Skin epidermis (tissue), 12 donors: ENCODE measurements around the gene TESK2.
"Not testable (repeated sequence)": the region's sequence is repeated elsewhere in the genome, so short reads cannot be mapped to it uniquely, and the experiment has no call there.

Experiments used
- H3K27ac ChIP-seq, 21 experiments: fragments of 200-600 bp; sonication (generic) in 11 of 21; one replicate each; pipeline ENCODE4 v1.5.0; 2020; ENCODE audit warnings: mild to moderate bottlenecking in 3 of 21, inconsistent platforms in 2 of 21, moderate library complexity in 2 of 21
- H3K4me3 ChIP-seq, 7 experiments: fragments of 200-600 bp; sonication (generic) in 2 of 7; one replicate each; pipeline ENCODE4 v1.5.0; 2020; ENCODE audit warnings: inconsistent platforms in 2 of 7, mild to moderate bottlenecking in 2 of 7, moderate library complexity in 1 of 7

TESK2 gene

DNA sequence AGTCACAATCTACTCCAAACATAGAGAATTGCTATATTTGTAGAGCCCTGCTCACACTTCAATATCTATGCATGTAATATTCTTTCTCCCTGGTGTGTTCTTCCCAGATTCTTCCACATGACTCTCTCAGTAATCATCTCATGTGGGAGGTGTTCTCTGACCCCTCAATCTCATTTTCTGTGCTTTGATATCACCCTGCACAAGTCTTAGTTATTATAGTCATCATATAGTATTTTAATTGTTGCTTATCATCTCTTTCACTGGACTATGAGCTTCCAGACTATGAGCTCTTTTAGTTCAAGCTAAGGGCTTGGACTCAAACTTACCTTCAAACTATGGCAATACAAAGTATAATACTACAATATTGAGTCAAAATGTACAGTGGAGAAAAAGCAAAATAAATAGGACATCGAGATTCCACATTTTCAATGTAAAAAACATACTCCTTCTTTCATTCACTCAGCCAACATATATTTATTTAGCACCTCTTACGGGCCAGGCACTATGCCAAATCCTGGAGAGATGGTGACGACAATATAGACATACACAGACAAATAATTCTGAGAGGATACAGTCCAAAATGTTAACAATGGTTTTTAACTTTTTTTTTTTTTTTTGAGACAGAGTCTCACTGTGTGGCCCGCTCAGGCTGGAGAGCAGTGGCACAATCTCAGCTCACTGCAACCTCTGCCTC lies 12.7 kb downstream of the TESK2 start:
- no peak overlapping the region for H3K27ac ChIP-seq
- no peak overlapping the region for H3K4me3 ChIP-seq

- H3K27ac ChIP-seq: no peak overlapping the region
- no peak overlapping the region for H3K4me3 ChIP-seq
Observed at GRCh38 chr1:45477646-45478045, 13.3 kb downstream of the TESK2 start.

- not testable (repeated sequence) for H3K27ac ChIP-seq, H3K4me3 ChIP-seq
Observed at GRCh38 chr1:45474194-45474593, 16.8 kb downstream of the TESK2 start.

DNA sequence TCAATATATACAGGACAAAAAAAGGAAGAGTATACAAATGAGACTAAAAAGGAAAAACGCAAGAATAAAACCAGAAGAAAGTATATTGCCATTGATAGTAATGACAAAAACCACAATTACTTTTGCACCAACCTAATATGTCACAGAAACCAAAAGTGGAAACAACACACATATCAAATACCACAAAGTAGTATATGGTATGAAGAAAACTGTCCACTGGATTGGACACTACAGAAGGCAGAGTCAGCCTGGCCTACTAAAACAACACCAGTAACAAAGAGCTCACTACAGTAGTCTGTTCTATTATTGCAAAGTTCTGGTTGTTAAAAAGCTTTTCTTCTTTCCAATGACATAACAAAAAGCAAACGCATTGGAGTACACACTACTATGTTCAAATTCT lies 17.7 kb downstream of the TESK2 start:
- Histone ChIP-seq H3K4me3 (no peak overlapping the region), H3K27ac (no peak overlapping the region)

GRCh38 chr1:45470306-45470798 lies 20.6 kb downstream of the TESK2 start:
- no peak overlapping the region for H3K4me3 ChIP-seq
- no peak overlapping the region for H3K27ac ChIP-seq

- H3K27ac ChIP-seq, H3K4me3 ChIP-seq: not testable (repeated sequence)
Observed at GRCh38 chr1:45467353-45467752, 23.6 kb downstream of the TESK2 start.

DNA sequence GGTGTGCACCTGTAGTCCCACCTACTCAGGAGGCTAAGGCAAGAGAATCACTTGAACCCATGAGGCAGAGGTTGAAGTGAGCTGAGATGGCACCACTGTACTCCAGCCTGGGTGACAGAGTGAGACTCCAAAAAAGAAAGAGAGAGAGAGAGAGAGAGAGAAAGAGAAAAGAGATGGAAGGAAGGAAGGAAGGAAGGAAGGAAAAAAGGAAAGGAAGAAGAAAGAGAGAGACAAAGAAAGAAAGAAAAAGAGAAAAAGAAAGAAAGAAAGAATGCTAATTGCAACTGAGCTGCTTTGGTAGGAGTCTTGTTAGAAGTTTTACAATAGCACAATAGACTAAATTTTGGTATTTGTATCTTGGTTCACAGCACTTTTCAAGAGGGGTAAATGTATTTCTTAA lies 25.7 kb downstream of the TESK2 start:
- no peak overlapping the region for H3K27ac ChIP-seq
- H3K4me3 ChIP-seq: no peak overlapping the region

GRCh38 chr1:45458894-45459293 lies 32.1 kb downstream of the TESK2 start:
- no peak overlapping the region for H3K27ac ChIP-seq

GRCh38 chr1:45456531-45456930 lies 34.4 kb downstream of the TESK2 start:
- Histone ChIP-seq H3K4me3 (no peak overlapping the region), H3K27ac (no peak overlapping the region)

More at GRCh38 chr1:45458894-45459293, 32.1 kb downstream of the TESK2 start:
- H3K4me3 ChIP-seq: no peak overlapping the region

DNA sequence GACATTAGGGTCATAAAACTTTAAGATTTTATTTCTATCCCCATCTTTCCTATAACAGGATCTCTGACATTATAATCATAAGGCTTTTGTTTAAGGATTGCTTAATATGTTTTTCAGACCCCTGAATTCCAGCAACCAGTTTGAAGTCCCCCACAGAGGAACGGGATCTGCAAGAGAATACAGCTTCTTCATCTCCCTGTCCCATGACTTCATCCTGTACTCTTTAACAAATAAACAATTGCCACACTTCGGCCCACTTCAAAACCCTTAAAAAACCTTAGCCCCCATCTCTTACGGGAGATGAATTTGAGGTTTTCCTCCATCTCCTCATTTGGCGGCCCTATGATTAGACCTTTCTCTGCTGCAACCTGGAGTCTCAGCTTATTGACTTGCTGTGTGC lies 35.8 kb downstream of the TESK2 start:
- Histone ChIP-seq H3K4me3 (no peak overlapping the region), H3K27ac (no peak overlapping the region)

- Histone ChIP-seq H3K4me3 (no peak overlapping the region), H3K27ac (no peak overlapping the region)
Observed at GRCh38 chr1:45454464-45454863, 36.5 kb downstream of the TESK2 start.

GRCh38 chr1:45452503-45452902 lies 38.5 kb downstream of the TESK2 start:
- H3K27ac ChIP-seq: no peak overlapping the region
- no peak overlapping the region for H3K4me3 ChIP-seq

- Histone ChIP-seq H3K4me3 (no peak overlapping the region), H3K27ac (no peak overlapping the region)
Observed at GRCh38 chr1:45448357-45448756, 42.6 kb downstream of the TESK2 start.

DNA sequence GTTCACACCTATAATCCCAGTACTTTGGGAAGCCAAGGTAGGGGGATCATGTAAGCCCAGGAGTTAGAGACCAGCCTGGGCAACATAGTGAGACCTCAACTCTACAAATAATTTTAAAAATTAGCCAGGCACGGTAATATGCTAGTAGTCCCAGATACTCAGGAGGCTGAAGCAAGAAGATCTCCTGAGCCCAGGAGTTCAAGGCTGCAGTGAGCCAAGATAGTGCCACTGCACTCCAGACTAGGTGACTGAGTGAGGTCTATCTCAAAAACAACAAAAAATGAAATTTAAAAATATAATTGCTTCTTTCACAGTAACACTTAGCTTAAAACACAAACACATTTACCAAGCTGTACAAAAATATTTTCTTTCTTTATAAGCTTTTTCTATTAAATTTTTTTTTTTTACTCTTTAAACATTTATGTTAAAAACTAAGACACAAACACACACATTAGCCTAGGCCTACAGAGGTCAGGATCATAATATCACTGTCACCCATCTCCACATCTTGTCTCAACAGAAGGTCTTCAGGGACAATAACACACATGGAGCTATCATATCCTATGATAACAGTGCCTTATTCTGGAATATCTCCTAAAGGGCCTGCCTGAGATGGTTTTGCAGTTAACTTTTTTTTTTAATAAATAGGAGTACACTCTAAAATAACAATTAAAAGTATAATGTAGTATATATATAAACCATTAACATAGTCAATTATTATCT lies 43.9 kb downstream of the TESK2 start:
- Histone ChIP-seq H3K4me3 (no peak overlapping the region), H3K27ac (no peak overlapping the region)

GRCh38 chr1:45446530-45446929 lies 44.4 kb downstream of the TESK2 start:
- no peak overlapping the region for H3K27ac ChIP-seq
- H3K4me3 ChIP-seq: no peak overlapping the region

- Histone ChIP-seq H3K27ac (no peak overlapping the region), H3K4me3 (no peak overlapping the region)
Observed at GRCh38 chr1:45444609-45445131, 46.3 kb downstream of the TESK2 start.

DNA sequence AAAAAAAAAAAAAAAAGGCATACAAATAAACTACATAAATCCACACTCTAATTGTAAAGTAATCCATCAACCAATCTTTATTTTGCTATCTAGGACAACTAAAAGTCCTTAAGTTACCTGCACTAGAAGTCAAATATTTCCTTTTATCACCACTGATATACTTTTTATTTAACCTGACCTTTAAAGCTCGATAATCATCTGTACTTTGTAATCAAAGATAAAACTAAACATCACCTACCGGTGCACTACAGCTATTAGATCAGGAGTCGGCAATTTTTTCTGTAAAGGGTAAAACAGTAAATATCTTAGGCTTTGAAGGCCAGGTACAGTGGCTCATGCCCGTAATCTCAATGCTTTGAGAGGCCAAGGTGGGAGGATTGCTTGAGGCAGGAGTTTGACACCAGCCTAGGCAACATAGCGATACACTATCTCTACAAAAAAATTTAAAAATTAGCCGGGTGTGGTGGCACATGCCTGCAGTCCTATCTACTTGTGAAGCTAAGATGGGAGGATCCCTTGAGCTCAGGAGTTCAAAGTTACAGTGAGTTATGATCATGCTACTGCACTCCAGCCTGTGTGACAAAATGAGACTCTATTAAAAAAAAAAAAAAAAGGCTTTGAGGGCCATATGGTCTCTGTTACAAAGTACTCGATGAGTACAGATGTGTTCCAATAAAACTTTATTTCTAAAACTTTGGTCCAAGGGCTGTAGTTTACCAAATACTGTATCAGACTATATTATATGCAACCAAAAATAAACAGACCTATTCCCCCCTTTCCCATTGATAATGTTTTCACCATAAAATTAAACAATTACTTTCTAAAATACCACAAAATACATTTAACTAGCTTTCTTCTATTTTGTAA lies 47.1 kb downstream of the TESK2 start:
- Histone ChIP-seq H3K4me3 (no peak overlapping the region), H3K27ac (no peak overlapping the region)

DNA sequence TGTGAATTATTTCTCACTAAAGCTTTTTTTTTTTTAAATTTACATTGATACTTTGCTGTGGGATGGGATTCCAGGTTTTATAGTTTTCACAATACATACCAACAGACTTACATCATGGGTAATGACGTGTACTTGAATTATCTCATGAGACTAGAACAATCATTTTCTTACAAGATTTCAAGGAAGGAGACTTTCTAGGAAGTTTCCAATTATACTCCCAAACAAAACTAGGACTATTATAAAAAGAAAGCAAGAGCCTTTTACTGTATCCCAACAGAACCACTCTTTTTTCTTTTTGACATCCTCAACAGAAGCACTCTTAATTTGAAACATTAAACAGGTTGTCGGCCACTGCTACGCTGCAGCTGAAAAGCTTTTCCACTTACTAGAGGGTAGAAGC lies 48.7 kb downstream of the TESK2 start:
- Histone ChIP-seq H3K27ac (no peak overlapping the region), H3K4me3 (no peak overlapping the region)

DNA sequence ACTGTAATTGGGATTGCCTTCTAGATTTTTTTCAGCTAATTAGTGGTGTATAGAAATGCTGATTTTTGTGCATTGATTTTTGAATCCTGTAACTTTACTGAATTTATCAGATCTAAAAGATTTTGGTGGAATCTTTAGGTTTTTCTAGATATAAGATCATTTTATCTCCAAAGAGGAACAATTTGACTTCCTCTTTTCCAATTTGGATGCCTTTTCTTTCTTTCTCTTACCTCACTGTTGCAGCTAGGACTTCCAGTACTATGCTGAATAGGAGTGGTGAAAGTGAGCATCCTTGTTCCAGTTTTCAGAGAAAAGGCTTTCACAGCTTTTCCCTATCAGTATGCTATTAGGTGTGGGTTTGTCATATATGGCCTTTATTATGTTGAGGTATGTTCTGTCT lies 53.6 kb downstream of the TESK2 start:
- Histone ChIP-seq H3K4me3 (no peak overlapping the region), H3K27ac (no peak overlapping the region)

DNA sequence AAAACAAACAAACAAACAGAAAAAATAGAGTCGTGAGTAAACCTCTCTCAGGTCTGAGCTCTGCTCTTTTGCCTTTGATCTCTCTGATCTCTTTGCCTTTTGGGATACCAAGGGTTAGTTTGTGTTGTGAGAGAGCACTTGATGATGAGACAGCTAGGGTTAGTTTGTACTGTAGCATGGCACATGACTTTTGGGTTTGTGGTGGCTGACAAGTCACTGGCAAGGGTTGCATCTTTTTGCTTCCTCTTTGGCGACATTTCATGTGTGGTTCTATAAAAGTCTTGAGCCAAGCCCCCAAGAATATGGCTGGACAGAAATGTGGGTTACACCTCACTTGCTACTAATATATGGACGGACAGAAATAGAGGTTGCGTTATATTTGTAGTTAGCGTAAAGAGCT lies 60.5 kb downstream of the TESK2 start:
- no peak overlapping the region for H3K27ac ChIP-seq
- no peak overlapping the region for H3K4me3 ChIP-seq
